ENCODE data around the gene CDK6. TPM values are rescaled to one million over a fixed set of nuclear protein-coding genes. Genes with fewer than 3 reads are reported as not detected.

The CDK6 gene
- total and polyA plus RNA-seq, 4 donors: 3.3 to 35.0 (median 12.0) TPM

DNA sequence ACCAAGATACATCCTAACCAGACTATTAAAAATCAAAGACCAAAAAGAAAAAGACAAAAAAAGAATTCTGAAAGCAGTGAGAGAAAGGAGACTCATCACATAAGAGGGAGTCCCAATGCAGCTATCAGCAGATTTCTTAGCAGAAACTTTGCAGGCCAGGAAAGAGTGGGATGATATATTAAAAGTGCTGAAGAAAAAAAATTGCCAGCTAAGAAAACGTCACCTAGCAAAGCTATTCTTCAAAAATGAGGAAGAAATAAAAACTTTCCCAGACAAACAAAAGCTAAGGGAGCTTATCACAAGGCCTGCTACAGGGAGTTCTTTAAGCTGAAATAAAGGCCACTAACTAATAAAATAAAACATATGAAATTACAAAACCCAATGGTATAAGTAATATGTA lies 40.5 kb upstream of the CDK6 start:
- Histone ChIP-seq H3K27me3 (ENCODE audit: control insufficient read depth in 4 of 4, insufficient read depth in 4 of 4, low read length in 3 of 4) (no peaks in the 10 kb centered on the region), H3K4me3 (ENCODE audit: low read depth in 1 of 3, low read length in 3 of 3) (no peak overlapping the region), H3K9me3 (ENCODE audit: control insufficient read depth in 4 of 4, low read length in 3 of 4) (peaks cover 0 to under 1% (median 0%) of the 10 kb centered on the region in 4 donors), H3K27ac (ENCODE audit: low read depth in 1 of 2, low read length in 2 of 2) (no peak overlapping the region), H3K36me3 (ENCODE audit: control insufficient read depth in 4 of 4, insufficient read depth in 3 of 4, low read depth in 1 of 4, low read length in 3 of 4) (no peaks in the 10 kb centered on the region), H3K4me1 (ENCODE audit: control insufficient read depth in 4 of 4, insufficient read depth in 4 of 4, low read length in 3 of 4) (no peaks in the 10 kb centered on the region), H3K9ac (ENCODE audit: low read depth in 1 of 2, low read length in 2 of 2) (no peak overlapping the region)
- TF ChIP-seq HNF4A (conservative IDR thresholded peaks at IDR 0.05): no peak
- no peak for TF ChIP-seq TAF1 (conservative IDR thresholded peaks at IDR 0.05)
- no peak for TF ChIP-seq RXRA (IDR thresholded peaks at IDR 0.05)
- no peak for TF ChIP-seq SP1 (IDR thresholded peaks at IDR 0.05)
- TF ChIP-seq EGR1 (IDR thresholded peaks at IDR 0.05; ENCODE audit: low read depth in 2 of 2): no peak
- TF ChIP-seq, protein P1, sequence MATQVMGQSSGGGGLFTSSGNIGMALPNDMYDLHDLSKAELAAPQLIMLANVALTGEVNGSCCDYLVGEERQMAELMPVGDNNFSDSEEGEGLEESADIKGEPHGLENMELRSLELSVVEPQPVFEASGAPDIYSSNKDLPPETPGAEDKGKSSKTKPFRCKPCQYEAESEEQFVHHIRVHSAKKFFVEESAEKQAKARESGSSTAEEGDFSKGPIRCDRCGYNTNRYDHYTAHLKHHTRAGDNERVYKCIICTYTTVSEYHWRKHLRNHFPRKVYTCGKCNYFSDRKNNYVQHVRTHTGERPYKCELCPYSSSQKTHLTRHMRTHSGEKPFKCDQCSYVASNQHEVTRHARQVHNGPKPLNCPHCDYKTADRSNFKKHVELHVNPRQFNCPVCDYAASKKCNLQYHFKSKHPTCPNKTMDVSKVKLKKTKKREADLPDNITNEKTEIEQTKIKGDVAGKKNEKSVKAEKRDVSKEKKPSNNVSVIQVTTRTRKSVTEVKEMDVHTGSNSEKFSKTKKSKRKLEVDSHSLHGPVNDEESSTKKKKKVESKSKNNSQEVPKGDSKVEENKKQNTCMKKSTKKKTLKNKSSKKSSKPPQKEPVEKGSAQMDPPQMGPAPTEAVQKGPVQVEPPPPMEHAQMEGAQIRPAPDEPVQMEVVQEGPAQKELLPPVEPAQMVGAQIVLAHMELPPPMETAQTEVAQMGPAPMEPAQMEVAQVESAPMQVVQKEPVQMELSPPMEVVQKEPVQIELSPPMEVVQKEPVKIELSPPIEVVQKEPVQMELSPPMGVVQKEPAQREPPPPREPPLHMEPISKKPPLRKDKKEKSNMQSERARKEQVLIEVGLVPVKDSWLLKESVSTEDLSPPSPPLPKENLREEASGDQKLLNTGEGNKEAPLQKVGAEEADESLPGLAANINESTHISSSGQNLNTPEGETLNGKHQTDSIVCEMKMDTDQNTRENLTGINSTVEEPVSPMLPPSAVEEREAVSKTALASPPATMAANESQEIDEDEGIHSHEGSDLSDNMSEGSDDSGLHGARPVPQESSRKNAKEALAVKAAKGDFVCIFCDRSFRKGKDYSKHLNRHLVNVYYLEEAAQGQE (IDR thresholded peaks at IDR 0.05): no peak
- TF ChIP-seq FOXA1 (IDR thresholded peaks at IDR 0.05): no peak
- no peak for TF ChIP-seq JUND (IDR thresholded peaks at IDR 0.05)
- TF ChIP-seq, protein P2, sequence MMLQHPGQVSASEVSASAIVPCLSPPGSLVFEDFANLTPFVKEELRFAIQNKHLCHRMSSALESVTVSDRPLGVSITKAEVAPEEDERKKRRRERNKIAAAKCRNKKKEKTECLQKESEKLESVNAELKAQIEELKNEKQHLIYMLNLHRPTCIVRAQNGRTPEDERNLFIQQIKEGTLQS (IDR thresholded peaks at IDR 0.05): no peak
- no peak for TF ChIP-seq NR2F2 (IDR thresholded peaks at IDR 0.05)
- no peak for TF ChIP-seq FOXA2 (IDR thresholded peaks at IDR 0.05)
- TF ChIP-seq, protein P3, sequence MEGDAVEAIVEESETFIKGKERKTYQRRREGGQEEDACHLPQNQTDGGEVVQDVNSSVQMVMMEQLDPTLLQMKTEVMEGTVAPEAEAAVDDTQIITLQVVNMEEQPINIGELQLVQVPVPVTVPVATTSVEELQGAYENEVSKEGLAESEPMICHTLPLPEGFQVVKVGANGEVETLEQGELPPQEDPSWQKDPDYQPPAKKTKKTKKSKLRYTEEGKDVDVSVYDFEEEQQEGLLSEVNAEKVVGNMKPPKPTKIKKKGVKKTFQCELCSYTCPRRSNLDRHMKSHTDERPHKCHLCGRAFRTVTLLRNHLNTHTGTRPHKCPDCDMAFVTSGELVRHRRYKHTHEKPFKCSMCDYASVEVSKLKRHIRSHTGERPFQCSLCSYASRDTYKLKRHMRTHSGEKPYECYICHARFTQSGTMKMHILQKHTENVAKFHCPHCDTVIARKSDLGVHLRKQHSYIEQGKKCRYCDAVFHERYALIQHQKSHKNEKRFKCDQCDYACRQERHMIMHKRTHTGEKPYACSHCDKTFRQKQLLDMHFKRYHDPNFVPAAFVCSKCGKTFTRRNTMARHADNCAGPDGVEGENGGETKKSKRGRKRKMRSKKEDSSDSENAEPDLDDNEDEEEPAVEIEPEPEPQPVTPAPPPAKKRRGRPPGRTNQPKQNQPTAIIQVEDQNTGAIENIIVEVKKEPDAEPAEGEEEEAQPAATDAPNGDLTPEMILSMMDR (IDR thresholded peaks at IDR 0.05; ENCODE audit: low read depth, low read length, missing input control): no peak
- TF ChIP-seq RAD21 (IDR thresholded peaks at IDR 0.05): no peak
- TF ChIP-seq, protein P4, sequence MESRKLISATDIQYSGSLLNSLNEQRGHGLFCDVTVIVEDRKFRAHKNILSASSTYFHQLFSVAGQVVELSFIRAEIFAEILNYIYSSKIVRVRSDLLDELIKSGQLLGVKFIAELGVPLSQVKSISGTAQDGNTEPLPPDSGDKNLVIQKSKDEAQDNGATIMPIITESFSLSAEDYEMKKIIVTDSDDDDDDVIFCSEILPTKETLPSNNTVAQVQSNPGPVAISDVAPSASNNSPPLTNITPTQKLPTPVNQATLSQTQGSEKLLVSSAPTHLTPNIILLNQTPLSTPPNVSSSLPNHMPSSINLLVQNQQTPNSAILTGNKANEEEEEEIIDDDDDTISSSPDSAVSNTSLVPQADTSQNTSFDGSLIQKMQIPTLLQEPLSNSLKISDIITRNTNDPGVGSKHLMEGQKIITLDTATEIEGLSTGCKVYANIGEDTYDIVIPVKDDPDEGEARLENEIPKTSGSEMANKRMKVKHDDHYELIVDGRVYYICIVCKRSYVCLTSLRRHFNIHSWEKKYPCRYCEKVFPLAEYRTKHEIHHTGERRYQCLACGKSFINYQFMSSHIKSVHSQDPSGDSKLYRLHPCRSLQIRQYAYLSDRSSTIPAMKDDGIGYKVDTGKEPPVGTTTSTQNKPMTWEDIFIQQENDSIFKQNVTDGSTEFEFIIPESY (IDR thresholded peaks at IDR 0.05): no peak
- TF ChIP-seq, protein P5, sequence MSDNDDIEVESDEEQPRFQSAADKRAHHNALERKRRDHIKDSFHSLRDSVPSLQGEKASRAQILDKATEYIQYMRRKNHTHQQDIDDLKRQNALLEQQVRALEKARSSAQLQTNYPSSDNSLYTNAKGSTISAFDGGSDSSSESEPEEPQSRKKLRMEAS (IDR thresholded peaks at IDR 0.05): no peak
- no peak for TF ChIP-seq GABPA (IDR thresholded peaks at IDR 0.05 in 1 of 2, conservative IDR thresholded peaks at IDR 0.05 in 1 of 2)
- TF ChIP-seq YY1 (IDR thresholded peaks at IDR 0.05): no peak
- no peak for TF ChIP-seq HNF4G (IDR thresholded peaks at IDR 0.05)
- no peak for DNase-seq (ENCODE audit: low spot score)
- 66% methylated on average over 1 of the region's 1 CpG for WGBS

Data from liver (tissue), 9 donors.